ENCODE measurements around the gene CHCHD4. TPM values are rescaled to one million over a fixed set of nuclear protein-coding genes. Genes with fewer than 3 reads are reported as not detected.

The CHCHD4 gene
- total RNA-seq, 1 donor from 2014 or later, result 7.3 TPM

DNA sequence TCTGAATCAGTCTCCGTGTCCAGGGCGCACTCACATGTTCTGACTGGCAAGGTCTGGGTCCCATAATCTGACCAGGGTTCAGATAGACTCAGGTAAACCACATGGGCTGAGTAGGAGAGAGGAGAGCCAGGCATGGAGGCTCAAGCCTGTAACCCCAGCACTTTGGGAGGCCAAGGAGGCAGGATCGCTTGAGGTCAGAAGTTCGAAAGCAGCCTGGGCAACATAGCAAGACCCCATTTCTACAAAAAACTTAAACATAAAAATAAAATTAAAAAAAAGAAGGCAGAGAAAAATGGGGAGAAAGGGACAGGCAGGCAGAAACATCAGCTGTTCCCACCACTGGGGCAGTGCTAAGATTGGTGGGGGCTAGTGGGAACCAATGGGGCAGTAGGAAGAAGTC, 5.6 kb upstream of the CHCHD4 start:
- Mint-ChIP-seq H3K27me3 (ENCODE audit: low read depth) (no peaks in the 10 kb centered on the region), H3K4me3 (no peak overlapping the region), H3K9me3 (no peaks in the 10 kb centered on the region), H3K36me3 (peaks cover 23% of the 10 kb centered on the region), H3K4me1 (peaks cover 16% of the 10 kb centered on the region), H3K27ac (no peak overlapping the region)
- no peak for DNase-seq (ENCODE audit: low spot score in 2 of 2, unreplicated experiment in 2 of 2)
- TF ChIP-seq, protein P1, sequence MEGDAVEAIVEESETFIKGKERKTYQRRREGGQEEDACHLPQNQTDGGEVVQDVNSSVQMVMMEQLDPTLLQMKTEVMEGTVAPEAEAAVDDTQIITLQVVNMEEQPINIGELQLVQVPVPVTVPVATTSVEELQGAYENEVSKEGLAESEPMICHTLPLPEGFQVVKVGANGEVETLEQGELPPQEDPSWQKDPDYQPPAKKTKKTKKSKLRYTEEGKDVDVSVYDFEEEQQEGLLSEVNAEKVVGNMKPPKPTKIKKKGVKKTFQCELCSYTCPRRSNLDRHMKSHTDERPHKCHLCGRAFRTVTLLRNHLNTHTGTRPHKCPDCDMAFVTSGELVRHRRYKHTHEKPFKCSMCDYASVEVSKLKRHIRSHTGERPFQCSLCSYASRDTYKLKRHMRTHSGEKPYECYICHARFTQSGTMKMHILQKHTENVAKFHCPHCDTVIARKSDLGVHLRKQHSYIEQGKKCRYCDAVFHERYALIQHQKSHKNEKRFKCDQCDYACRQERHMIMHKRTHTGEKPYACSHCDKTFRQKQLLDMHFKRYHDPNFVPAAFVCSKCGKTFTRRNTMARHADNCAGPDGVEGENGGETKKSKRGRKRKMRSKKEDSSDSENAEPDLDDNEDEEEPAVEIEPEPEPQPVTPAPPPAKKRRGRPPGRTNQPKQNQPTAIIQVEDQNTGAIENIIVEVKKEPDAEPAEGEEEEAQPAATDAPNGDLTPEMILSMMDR (IDR thresholded peaks at IDR 0.05; ENCODE audit: unreplicated experiment), result no peak

DNA sequence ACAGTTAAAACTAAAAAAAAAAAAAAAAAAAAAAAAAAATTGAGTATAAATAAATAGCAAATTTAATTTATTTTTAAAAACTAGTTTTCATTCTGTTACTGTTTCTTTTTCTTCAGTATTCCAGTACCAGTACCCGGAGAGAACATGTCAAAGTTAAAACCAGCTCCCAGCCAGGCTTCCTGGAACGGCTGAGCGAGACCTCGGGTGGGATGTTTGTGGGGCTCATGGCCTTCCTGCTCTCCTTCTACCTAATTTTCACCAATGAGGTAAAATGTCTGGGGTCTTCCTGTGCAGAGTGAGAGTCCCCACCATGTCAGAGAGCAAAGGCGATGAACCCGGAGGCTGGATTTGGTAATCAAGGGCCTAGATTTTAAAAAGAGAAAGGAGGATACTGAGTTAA, 4.6 kb upstream of the CHCHD4 start:
- Mint-ChIP-seq H3K9me3 (no peaks in the 10 kb centered on the region), H3K36me3 (peaks cover 23% of the 10 kb centered on the region), H3K4me3 (no peak overlapping the region), H3K4me1 (peaks cover 16% of the 10 kb centered on the region), H3K27ac (no peak overlapping the region), H3K27me3 (ENCODE audit: low read depth) (no peaks in the 10 kb centered on the region)
- DNase-seq (ENCODE audit: low spot score in 2 of 2, unreplicated experiment in 2 of 2), result no peak
- TF ChIP-seq, protein P1 (IDR thresholded peaks at IDR 0.05; ENCODE audit: unreplicated experiment), result no peak

DNA sequence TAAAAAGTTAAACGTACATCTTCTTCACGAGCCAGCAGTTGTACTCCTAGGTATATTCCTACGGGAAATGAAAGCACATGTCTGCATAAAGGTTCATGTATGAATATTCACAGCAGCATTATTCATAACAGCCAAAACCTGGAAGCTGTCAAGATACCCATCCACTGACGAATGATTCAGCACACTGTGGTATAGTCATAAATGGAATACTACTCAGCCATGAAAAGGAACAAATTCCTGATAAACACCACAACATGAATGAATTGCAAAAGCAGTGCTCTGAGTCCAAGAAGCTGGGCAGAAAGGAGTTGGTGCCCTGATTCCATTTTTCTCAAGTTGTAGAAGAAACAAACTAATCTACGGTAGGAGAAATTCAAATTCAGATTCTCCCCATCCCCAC, 4.1 kb upstream of the CHCHD4 start:
- Mint-ChIP-seq H3K36me3 (peaks cover 23% of the 10 kb centered on the region), H3K9me3 (no peaks in the 10 kb centered on the region), H3K27ac (no peak overlapping the region), H3K4me1 (peaks cover 20% of the 10 kb centered on the region), H3K4me3 (no peak overlapping the region), H3K27me3 (ENCODE audit: low read depth) (no peaks in the 10 kb centered on the region)
- TF ChIP-seq, protein P1 (IDR thresholded peaks at IDR 0.05; ENCODE audit: unreplicated experiment), result no peak
- no peak for DNase-seq (ENCODE audit: low spot score in 2 of 2, unreplicated experiment in 2 of 2)

DNA sequence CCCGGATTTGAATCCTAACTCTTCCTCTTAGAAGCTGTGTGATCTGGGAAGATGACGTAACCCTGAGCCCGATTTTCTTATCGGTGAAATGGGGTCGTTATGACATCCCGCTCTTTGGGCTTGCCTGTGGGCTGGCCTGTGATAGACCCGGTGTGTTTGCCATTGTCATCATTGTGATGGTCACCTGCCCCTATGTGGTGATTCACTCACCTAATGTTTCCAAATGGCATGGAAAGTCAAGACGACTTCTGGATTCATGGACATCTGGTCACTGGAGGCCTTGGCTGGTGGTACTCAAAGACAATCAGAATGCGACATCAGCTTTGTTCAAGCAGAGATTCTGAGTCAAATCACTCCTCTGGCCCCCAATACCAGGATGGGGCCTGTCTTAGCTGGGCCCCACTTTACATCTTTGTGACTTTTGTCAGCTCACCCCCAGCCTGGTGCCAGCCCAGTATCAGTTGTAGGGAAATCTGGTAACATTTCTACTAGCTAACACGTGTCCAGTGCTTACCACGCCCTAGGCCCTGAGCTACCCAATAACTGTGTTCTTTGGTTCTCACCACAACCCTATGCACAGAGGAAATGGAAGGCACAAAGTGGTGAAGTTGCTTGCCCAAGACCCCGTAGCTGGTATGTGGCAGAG, 3.0 kb upstream of the CHCHD4 start:
- H3K27ac Mint-ChIP-seq, result peak overlapping the region; percentile 5
- no peaks in the 10 kb centered on the region for H3K9me3 Mint-ChIP-seq
- peak overlapping the region; percentile 3 for H3K4me3 Mint-ChIP-seq
- H3K4me1 Mint-ChIP-seq, result peaks cover 29% of the 10 kb centered on the region
- TF ChIP-seq, protein P1 (IDR thresholded peaks at IDR 0.05; ENCODE audit: unreplicated experiment), result no peak
- H3K27me3 Mint-ChIP-seq (ENCODE audit: low read depth), result no peaks in the 10 kb centered on the region
- peaks cover 23% of the 10 kb centered on the region for H3K36me3 Mint-ChIP-seq
- DNase-seq (ENCODE audit: low spot score in 2 of 2, unreplicated experiment in 2 of 2), result peak in 1 of 2 experiments; percentile 6

DNA sequence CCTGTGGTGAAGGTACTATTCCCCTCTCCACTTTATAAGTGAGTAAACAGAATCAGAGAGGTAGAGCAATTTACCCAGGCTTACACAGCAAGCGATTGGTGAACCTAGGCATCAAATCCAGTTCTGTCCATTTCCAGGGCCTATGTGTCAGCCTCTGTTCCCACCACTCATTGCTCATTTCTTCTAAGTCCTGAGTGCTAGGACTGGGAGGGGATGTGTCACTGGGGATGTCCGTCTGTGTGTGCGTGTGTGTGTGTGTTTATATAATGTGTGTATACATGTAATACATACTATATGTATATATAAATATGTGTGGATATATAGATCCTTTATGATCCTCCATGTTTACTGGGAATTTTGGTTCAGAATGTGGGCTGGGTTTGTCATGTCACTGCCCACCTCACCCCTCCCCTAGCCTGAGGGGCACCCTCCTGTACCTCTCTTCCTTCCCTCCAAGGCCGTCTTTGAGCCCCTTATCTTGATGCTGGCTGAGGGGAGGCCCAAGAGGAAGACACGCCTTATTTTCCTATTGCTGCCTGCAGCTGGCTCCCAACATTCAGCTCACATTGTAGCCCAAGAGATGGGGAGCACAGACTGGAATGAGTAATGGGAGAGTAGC, 2.3 kb upstream of the CHCHD4 start:
- TF ChIP-seq, protein P1 (IDR thresholded peaks at IDR 0.05; ENCODE audit: unreplicated experiment), result no peak
- peak overlapping the region; percentile 100 for H3K4me3 Mint-ChIP-seq
- no peaks in the 10 kb centered on the region for H3K9me3 Mint-ChIP-seq
- no peaks in the 10 kb centered on the region for H3K27me3 Mint-ChIP-seq (ENCODE audit: low read depth)
- DNase-seq (ENCODE audit: low spot score in 2 of 2, unreplicated experiment in 2 of 2), result peak in 1 of 2 experiments; percentile 10
- H3K27ac Mint-ChIP-seq, result peak overlapping the region; percentile 100
- peaks cover 22% of the 10 kb centered on the region for H3K36me3 Mint-ChIP-seq
- peaks cover 35% of the 10 kb centered on the region for H3K4me1 Mint-ChIP-seq
